Spleen (tissue), 11 donors: Measurements from ENCODE around the gene SHLD1. TPM values are rescaled to one million over a fixed set of nuclear protein-coding genes. Genes with fewer than 3 reads are reported as not detected.
"Not testable (repeated sequence)": the region's sequence is repeated elsewhere in the genome, so short reads cannot be mapped to it uniquely, and the experiment has no call there.

Experiments used
- DNase-seq: peaks from one replicate; pipeline ENCODE4 v3.0.0-alpha.2; 2020
- H3K27ac ChIP-seq, 8 donors: fragments of 200-600 bp; sonication (generic) in 7 of 8; 1 replicate in 4 of 8; 2 replicates in 4 of 8; pipeline versions ENCODE4 v1.5.0 to v1.8.0; 2016 to 2021; ENCODE audit warnings: inconsistent platforms in 4 of 8, mild to moderate bottlenecking in 4 of 8, moderate library complexity in 1 of 8
- H3K27me3 ChIP-seq, 7 donors: fragments of 200-600 bp; sonication (generic) in 6 of 7; replicated peaks in 1 of 7; 1 replicate in 4 of 7; 2 replicates in 3 of 7; pipeline versions ENCODE4 v1.5.0 to v1.8.0; 2016 to 2021; ENCODE audit warnings: inconsistent platforms in 3 of 7, mild to moderate bottlenecking in 1 of 7
- H3K36me3 ChIP-seq, 6 donors: fragments of 200-600 bp; sonication (generic) in 5 of 6; 1 replicate in 4 of 6; 2 replicates in 2 of 6; pipeline versions ENCODE4 v1.5.0 to v1.8.0; 2016 to 2021; ENCODE audit warnings: inconsistent platforms in 2 of 6
- H3K4me1 ChIP-seq, 6 donors: fragments of 200-600 bp; sonication (generic) in 5 of 6; 1 replicate in 3 of 6; 2 replicates in 3 of 6; pipeline versions ENCODE4 v1.5.0 to v1.8.0; 2016 to 2021; ENCODE audit warnings: inconsistent platforms in 3 of 6
- H3K4me3 ChIP-seq, 8 donors: fragments of 200-600 bp; sonication (generic) in 7 of 8; 1 replicate in 4 of 8; 2 replicates in 4 of 8; pipeline versions ENCODE4 v1.5.0 to v1.8.0; 2016 to 2021; ENCODE audit warnings: inconsistent platforms in 4 of 8, mild to moderate bottlenecking in 4 of 8, moderate library complexity in 2 of 8
- H3K9me3 ChIP-seq, 8 donors: fragments of 200-600 bp; sonication (generic) in 7 of 8; 1 replicate in 4 of 8; 2 replicates in 4 of 8; pipeline versions ENCODE4 v1.5.0 to v1.8.0; 2016 to 2021; ENCODE audit warnings: inconsistent platforms in 4 of 8
- POLR2A ChIP-seq, 3 donors: fragments of 450-650 bp; IDR thresholded peaks; one replicate each; pipeline ENCODE4 v1.5.1; 2017; ENCODE audit warnings: antibody characterized with exemption in 3 of 3, mild to moderate bottlenecking in 1 of 3
- POLR2AphosphoS5 ChIP-seq, 3 donors: sonication (generic); formaldehyde crosslinking; IDR thresholded peaks; one replicate each; pipeline ENCODE4 v1.5.1; 2017; ENCODE audit warnings: antibody characterized with exemption in 3 of 3
- WGBS, 5 donors: extraction: QIAGEN DNeasy Blood & Tissue Kit in 3 of 5; methylation state at CpG; one replicate each; pipeline versions ENCODE4 v1.1.5 to v1.1.7; 2013 to 2018; 5-methylcytosine and 5-hydroxymethylcytosine counted together
- intact Hi-C: fragments of 100-400 bp; cut with DNase I; formaldehyde crosslinking; loops from one replicate; pipeline ENCODE4 v1.15.0; 2023; ENCODE audit warnings: low total_unique reads
- polyA plus RNA-seq, 3 donors: library from polyadenylated mRNA; stranded (reverse); fragments of 200-250 nt; gene quantifications; one replicate each; pipeline ENCODE4 v1.2.1, GENCODE V29; 2013
- total RNA-seq, 7 donors: library from RNA; depleted of rRNA in 3 of 7; stranded (reverse); fragments of >200 nt in 3 of 7; fragmentation: NEBNext Ultra II Directional in 4 of 7; extraction: Animal tissue kit (Norgen Biotek cat#: 25700) in 4 of 7; gene quantifications; one replicate each; pipeline versions ENCODE4 v1.1.0 to v1.2.1, GENCODE V29; 2016 to 2021
- TF ChIP-seq, protein P1 (sequence below), 11 experiments: fragments of 200-600 bp in 7 of 11; fragments of 450-650 bp in 4 of 11; sonication (generic) in 4 of 11; IDR thresholded peaks in 8 of 11; conservative IDR thresholded peaks in 3 of 11; 1 replicate in 7 of 11; 2 replicates in 4 of 11; pipeline versions ENCODE4 v1.4.0 to v1.8.0; 2016 to 2021; ENCODE audit warnings: antibody characterized with exemption in 11 of 11, inconsistent platforms in 4 of 11, mild to moderate bottlenecking in 1 of 11
- donor health status: healthy with polysubstance abuse.
- donor health status: DM: no; HTN: no; CAD: no; lungs with moderate emphysema.
- donor health status: DM: no; HTN: no; CAD: no.
- donor health status: Bipolar disorder and iron deficiency.
- donor health status: healthy.
- donor health status: DM: no; HTN: no; CAD: no.
- donor health status: DM: yes; HTN: yes; CAD: no.

The SHLD1 gene
- total and polyA plus RNA-seq, 10 donors, result 8.1 to 18.6 (median 12.4) TPM

DNA sequence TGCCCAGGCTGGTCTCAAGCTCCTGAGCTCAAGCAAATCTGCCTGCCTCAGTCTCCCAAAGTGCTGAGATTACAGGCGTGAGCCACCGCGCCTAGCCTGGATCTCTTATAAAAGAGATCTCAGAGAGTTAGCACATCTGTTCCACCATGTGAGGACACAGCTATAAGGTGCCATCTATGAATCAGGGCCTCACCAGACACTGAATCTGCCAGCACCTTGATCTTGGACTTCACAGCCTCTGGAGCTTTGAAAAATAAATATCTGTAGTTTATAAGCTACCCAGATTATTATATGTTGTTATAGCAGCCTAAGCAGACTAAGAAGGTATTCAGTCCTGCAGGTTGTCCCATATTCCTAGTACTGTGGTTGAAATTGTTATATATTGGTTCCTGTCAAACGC is 33.2 kb upstream of the SHLD1 start:
- no peak for DNase-seq
- Histone ChIP-seq H3K9me3 (peaks cover 0 to 11% (median 10%) of the 10 kb centered on the region in 8 donors), H3K27me3 (no peaks in the 10 kb centered on the region), H3K4me1 (peaks cover 0 to 18% (median 13%) of the 10 kb centered on the region in 6 donors), H3K4me3 (no peak overlapping the region), H3K36me3 (no peaks in the 10 kb centered on the region), H3K27ac (no peak overlapping the region)
- TF ChIP-seq, protein P1, sequence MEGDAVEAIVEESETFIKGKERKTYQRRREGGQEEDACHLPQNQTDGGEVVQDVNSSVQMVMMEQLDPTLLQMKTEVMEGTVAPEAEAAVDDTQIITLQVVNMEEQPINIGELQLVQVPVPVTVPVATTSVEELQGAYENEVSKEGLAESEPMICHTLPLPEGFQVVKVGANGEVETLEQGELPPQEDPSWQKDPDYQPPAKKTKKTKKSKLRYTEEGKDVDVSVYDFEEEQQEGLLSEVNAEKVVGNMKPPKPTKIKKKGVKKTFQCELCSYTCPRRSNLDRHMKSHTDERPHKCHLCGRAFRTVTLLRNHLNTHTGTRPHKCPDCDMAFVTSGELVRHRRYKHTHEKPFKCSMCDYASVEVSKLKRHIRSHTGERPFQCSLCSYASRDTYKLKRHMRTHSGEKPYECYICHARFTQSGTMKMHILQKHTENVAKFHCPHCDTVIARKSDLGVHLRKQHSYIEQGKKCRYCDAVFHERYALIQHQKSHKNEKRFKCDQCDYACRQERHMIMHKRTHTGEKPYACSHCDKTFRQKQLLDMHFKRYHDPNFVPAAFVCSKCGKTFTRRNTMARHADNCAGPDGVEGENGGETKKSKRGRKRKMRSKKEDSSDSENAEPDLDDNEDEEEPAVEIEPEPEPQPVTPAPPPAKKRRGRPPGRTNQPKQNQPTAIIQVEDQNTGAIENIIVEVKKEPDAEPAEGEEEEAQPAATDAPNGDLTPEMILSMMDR (IDR thresholded peaks at IDR 0.05 in 8 of 11, conservative IDR thresholded peaks at IDR 0.05 in 3 of 11), result no peak
- TF ChIP-seq POLR2AphosphoS5 (IDR thresholded peaks at IDR 0.05), result no peak
- no peak for TF ChIP-seq POLR2A (IDR thresholded peaks at IDR 0.05)
- intact Hi-C loops, result no loop called here
- WGBS, 5 donors, result 94 to 97% (median 96%) methylated on average over 4 of the region's 4 CpGs

DNA sequence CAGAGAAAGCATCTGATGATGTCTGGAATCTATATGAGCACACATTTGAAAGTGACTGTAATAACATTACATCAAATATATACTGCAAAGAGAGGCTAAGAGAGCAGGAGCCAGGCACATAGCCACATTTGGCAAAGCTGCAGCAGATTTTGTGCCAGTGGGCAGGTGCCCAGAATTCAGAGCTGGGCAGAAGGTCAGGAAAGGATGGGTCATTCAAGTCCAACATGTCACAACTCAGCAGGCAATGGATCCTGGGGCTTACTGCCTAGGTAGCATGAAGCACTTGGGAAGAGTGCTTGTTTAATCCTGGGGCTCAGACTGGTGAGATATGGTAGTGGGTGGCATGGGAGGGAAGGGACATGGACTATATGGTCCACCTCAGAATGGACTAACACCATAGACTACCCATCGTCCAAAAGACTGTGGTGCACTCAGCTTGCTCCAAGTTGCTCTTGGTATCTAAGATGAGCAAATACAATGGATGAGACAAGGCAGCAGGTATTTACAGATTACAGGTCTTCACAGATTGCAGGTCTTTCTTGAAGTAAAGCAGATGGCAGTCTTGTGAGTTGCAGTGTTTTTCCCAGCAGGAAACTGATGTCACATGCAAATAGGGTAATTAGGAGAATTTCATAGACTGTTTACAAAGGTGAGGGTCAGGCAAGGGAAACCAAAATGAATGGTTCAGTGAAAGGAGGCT is 31.2 kb upstream of the SHLD1 start:
- Histone ChIP-seq H3K27ac (no peak overlapping the region), H3K9me3 (peaks cover 0 to 11% (median 10%) of the 10 kb centered on the region in 8 donors), H3K36me3 (no peaks in the 10 kb centered on the region), H3K4me3 (no peak overlapping the region), H3K27me3 (no peaks in the 10 kb centered on the region), H3K4me1 (peaks cover 0 to 22% (median 10%) of the 10 kb centered on the region in 6 donors)
- intact Hi-C loops, result no loop called here
- DNase-seq, result no peak
- WGBS, 5 donors, result 88 to 100% (median 94%) methylated on average over 1 of the region's 1 CpG
- TF ChIP-seq POLR2A (IDR thresholded peaks at IDR 0.05) (no peak), POLR2AphosphoS5 (IDR thresholded peaks at IDR 0.05) (no peak)
- TF ChIP-seq, protein P1 (IDR thresholded peaks at IDR 0.05 in 8 of 11, conservative IDR thresholded peaks at IDR 0.05 in 3 of 11), result no peak

DNA sequence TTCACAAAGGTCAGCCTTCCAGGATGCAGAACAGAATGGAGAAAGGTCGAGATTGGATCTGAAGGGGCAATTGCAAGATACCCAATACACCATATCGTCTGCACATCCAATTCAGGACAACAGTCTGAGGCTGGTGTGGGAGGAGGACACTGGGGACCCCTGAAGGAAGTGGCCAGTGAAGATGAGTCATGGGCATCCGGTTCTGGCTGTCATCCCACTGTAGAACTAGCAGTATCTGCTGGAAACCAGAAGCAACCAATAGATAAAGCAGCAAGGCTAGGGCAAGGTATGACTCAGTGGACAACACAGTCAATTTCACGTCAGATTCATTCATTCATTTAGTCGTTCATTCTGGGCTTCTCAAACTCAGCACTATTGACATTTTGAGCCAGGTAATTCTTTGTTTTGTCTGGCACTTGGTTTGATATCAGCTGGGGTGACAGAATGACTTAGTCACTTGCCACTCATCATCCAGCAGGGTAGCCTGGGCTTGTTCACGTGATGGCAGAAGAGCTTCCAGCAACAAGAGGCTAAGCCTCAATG is 30.3 kb upstream of the SHLD1 start:
- no peak overlapping the region for H3K27ac ChIP-seq
- H3K27me3 ChIP-seq, result no peaks in the 10 kb centered on the region
- intact Hi-C loops, result no loop called here
- H3K9me3 ChIP-seq, result peaks cover 0 to 11% (median 10%) of the 10 kb centered on the region in 8 donors
- WGBS, 5 donors, result 63 to 70% (median 69%) methylated on average over 6 of the region's 6 CpGs
- no peak overlapping the region for H3K4me3 ChIP-seq
- TF ChIP-seq, protein P1 (IDR thresholded peaks at IDR 0.05 in 8 of 11, conservative IDR thresholded peaks at IDR 0.05 in 3 of 11), result no peak
- TF ChIP-seq POLR2A (IDR thresholded peaks at IDR 0.05), result no peak
- no peak for TF ChIP-seq POLR2AphosphoS5 (IDR thresholded peaks at IDR 0.05)
- DNase-seq, result no peak
- no peaks in the 10 kb centered on the region for H3K36me3 ChIP-seq
- H3K4me1 ChIP-seq, result peaks cover 0 to 22% (median 9%) of the 10 kb centered on the region in 6 donors

DNA sequence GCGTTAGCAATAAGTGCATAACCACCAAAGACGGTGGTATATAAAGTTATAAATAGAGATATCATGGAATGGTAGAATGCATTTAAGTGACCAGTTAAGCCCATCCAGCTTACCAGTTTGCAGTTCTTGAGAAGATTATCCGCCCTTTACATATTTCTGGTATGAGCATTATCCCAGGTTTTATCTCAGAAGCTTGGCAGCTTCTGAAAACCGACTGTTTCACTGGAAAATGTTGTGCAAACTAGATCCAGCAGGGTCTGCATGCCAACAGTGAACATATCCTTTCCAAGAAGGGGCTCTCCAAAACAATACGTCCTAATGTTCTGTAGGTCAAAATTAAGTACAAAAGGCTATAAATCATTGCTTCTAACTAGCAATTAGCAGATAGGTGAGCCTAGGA is 29.5 kb upstream of the SHLD1 start:
- H3K36me3 ChIP-seq, result no peaks in the 10 kb centered on the region
- intact Hi-C loops, result no loop called here
- WGBS, 5 donors, result 78 to 89% (median 85%) methylated on average over 5 of the region's 5 CpGs

DNA sequence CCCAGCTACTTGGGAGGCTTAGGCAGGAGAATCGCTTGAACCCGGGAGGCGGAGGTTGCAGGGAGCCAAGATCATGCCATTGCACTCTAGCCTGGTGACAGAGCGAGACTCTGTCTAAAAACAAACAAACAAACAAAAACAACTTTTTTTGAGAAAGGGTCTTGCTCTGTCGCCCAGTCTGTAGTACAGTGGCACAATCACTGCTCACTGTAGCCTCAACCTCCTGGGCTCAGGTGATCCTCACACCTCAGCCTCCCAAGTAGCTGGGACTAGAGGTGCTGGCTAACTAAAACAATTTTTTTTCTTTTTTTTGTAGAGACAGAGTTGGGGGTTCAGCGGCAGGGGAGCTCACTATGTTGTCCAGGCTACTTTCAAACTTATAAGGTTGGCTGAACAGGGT is 28.8 kb upstream of the SHLD1 start:
- 97 to 99% (median 97%) methylated on average over 6 of the region's 6 CpGs for WGBS, 5 donors
- H3K9me3 ChIP-seq, intact Hi-C loops, DNase-seq, H3K27me3 ChIP-seq, H3K36me3 ChIP-seq, H3K27ac ChIP-seq, H3K4me3 ChIP-seq: not testable (repeated sequence)
- peaks cover 0 to 24% (median 13%) of the 10 kb centered on the region in 6 donors for H3K4me1 ChIP-seq

More for the DNA sequence above, 29.5 kb upstream of the SHLD1 start:
- TF ChIP-seq POLR2A (IDR thresholded peaks at IDR 0.05) (no peak), POLR2AphosphoS5 (IDR thresholded peaks at IDR 0.05) (no peak)
- TF ChIP-seq, protein P1 (IDR thresholded peaks at IDR 0.05 in 8 of 11, conservative IDR thresholded peaks at IDR 0.05 in 3 of 11), result no peak
- Histone ChIP-seq H3K4me1 (peaks cover 0 to 24% (median 13%) of the 10 kb centered on the region in 6 donors), H3K27ac (no peak overlapping the region), H3K27me3 (no peaks in the 10 kb centered on the region), H3K9me3 (peaks cover 0 to 4% (median 3%) of the 10 kb centered on the region in 8 donors), H3K4me3 (no peak overlapping the region)
- no peak for DNase-seq
